ENCODE data around the gene LONP2. TPM values are rescaled to one million over a fixed set of nuclear protein-coding genes. Genes with fewer than 3 reads are reported as not detected.

LONP2 gene
- total RNA-seq, 2 experiments from 2014 or later: 77.2 to 81.0 TPM

DNA sequence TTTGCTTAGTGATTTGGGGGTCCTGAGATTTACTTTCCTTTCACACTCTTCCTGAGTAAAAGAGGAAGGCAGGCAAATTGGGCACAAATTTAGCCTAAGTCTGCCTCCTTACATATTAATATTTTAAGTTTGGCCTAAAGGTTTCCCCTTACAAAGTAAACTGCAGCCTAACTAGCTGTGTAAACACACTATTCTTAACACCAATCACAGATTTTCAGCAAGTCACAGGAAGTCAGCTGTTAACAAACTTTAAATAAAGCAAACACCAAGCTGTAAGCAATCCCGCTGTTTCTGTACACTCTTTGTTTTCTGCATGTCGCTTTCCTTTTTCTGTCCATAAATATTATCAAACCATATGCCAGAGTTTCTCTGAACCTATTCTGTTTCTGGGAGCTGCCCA, 48.4 kb downstream of the LONP2 start:
- TF ChIP-seq, protein P1, sequence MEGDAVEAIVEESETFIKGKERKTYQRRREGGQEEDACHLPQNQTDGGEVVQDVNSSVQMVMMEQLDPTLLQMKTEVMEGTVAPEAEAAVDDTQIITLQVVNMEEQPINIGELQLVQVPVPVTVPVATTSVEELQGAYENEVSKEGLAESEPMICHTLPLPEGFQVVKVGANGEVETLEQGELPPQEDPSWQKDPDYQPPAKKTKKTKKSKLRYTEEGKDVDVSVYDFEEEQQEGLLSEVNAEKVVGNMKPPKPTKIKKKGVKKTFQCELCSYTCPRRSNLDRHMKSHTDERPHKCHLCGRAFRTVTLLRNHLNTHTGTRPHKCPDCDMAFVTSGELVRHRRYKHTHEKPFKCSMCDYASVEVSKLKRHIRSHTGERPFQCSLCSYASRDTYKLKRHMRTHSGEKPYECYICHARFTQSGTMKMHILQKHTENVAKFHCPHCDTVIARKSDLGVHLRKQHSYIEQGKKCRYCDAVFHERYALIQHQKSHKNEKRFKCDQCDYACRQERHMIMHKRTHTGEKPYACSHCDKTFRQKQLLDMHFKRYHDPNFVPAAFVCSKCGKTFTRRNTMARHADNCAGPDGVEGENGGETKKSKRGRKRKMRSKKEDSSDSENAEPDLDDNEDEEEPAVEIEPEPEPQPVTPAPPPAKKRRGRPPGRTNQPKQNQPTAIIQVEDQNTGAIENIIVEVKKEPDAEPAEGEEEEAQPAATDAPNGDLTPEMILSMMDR (IDR thresholded peaks at IDR 0.05): no peak
- H3K27ac Mint-ChIP-seq: no peak overlapping the region
- H3K4me1 ChIP-seq (ENCODE audit: insufficient read depth, low read length): no peaks in the 10 kb centered on the region
- no peak overlapping the region for H3K4me3 Mint-ChIP-seq
- no peaks in the 10 kb centered on the region for H3K27me3 ChIP-seq (ENCODE audit: control insufficient read depth in 1 of 2, insufficient read depth in 2 of 2, low read length in 2 of 2)
- H3K4me3 ChIP-seq (ENCODE audit: low read length): no peak overlapping the region
- CTCF ChIA-PET: interaction anchor here (1.4 kb wide), 1 partner anchor 338 kb away, joined by 3 read pairs; no protein-coding TSS in a partner anchor
- H3K9me3 Mint-ChIP-seq: no peaks in the 10 kb centered on the region
- peaks cover 91% of the 10 kb centered on the region for H3K36me3 Mint-ChIP-seq (ENCODE audit: low read depth)
- peaks cover 12% of the 10 kb centered on the region for H3K4me1 Mint-ChIP-seq (ENCODE audit: low read depth)
- DNase-seq (no peak), ATAC-seq (ENCODE audit: poor library complexity) (no peak)
- H3K36me3 ChIP-seq (ENCODE audit: insufficient read depth, low read length): peaks cover 52% of the 10 kb centered on the region
- no peak overlapping the region for H3K27ac ChIP-seq (ENCODE audit: low read depth in 1 of 2, low read length in 2 of 2)
- POLR2A ChIA-PET: interaction anchor here (0.7 kb wide), 1 partner anchor 26 kb away, joined by 6 read pairs; no protein-coding TSS in a partner anchor
- intact Hi-C loops (cut with DNase I, micrococcal nuclease): no loop called here
- no peaks in the 10 kb centered on the region for H3K9me3 ChIP-seq (ENCODE audit: control insufficient read depth in 1 of 2, insufficient read depth in 1 of 2, low read length in 2 of 2)
- no peaks in the 10 kb centered on the region for H3K27me3 Mint-ChIP-seq

DNA sequence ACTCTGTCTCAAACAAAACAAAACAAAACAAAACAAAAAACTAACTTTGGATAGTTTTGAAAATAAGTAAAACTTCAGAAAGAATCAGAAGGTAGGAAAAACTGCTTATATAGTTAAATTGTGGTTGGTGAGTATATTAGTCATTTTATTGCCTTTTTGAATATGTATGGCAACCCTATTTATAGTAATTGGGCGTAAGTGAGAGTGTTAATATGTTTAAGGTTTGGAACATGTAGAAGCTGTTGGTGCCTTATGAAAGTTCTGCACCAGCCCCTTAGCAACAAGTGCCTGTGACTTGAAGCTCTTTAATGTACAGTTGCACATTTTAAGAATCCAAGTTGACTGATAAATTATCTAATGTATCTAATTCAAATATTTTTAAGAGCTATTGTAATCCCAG, 50.6 kb downstream of the LONP2 start:
- no peak for DNase-seq
- Histone ChIP-seq H3K36me3 (ENCODE audit: insufficient read depth, low read length) (peaks cover 55% of the 10 kb centered on the region), H3K4me1 (ENCODE audit: insufficient read depth, low read length) (no peaks in the 10 kb centered on the region), H3K9me3 (ENCODE audit: control insufficient read depth in 1 of 2, insufficient read depth in 1 of 2, low read length in 2 of 2) (no peaks in the 10 kb centered on the region), H3K27ac (ENCODE audit: low read depth in 1 of 2, low read length in 2 of 2) (no peak overlapping the region), H3K27me3 (ENCODE audit: control insufficient read depth in 1 of 2, insufficient read depth in 2 of 2, low read length in 2 of 2) (no peaks in the 10 kb centered on the region), H3K4me3 (ENCODE audit: low read length) (no peak overlapping the region)
- no peak overlapping the region for H3K4me3 Mint-ChIP-seq
- no peaks in the 10 kb centered on the region for H3K27me3 Mint-ChIP-seq
- H3K27ac Mint-ChIP-seq: no peak overlapping the region
- ChIA-PET CTCF (no interaction called here), POLR2A (no interaction called here)
- ATAC-seq (ENCODE audit: poor library complexity): no peak
- H3K9me3 Mint-ChIP-seq: no peaks in the 10 kb centered on the region
- TF ChIP-seq, protein P1 (IDR thresholded peaks at IDR 0.05): no peak
- peaks cover 90% of the 10 kb centered on the region for H3K36me3 Mint-ChIP-seq (ENCODE audit: low read depth)
- H3K4me1 Mint-ChIP-seq (ENCODE audit: low read depth): peaks cover 12% of the 10 kb centered on the region
- intact Hi-C loops (cut with DNase I, micrococcal nuclease): no loop called here

DNA sequence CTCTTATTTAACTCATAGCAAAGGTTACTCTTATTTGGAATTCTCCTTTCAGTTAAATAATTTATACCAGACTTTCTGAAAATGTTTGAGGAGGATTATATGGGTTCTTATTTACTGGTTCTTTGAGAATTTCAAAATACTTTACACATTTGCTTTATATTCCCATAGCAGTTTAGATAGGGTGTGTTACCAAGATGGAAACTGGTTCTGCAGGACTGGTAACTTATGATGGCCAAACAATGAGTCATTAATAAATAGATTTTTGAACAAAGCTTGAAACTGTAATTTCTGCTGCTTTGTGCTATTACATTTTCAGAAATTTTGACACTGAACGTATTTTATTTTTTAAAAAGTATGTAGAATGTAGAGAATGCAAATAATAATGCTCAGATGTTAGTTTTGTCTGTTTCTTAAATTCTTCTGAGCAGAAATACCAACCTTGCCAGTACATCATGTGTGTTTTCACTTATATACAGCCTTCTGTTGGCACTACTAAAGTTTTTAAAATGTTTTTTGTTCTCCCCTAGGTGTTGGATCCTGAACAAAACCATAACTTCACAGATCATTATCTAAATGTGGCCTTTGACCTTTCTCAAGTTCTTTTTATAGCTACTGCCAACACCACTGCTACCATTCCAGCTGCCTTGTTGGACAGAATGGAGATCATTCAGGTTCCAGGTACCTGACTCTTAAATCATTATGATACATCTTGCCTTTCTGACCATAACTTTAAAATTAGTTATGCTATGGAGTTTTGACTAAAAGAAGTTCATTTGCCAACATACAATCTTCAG, 51.6 kb downstream of the LONP2 start:
- Mint-ChIP-seq H3K4me1 (ENCODE audit: low read depth) (peaks cover 10% of the 10 kb centered on the region), H3K9me3 (no peaks in the 10 kb centered on the region), H3K4me3 (no peak overlapping the region), H3K36me3 (ENCODE audit: low read depth) (peaks cover 90% of the 10 kb centered on the region), H3K27me3 (no peaks in the 10 kb centered on the region), H3K27ac (no peak overlapping the region)
- intact Hi-C loops (cut with DNase I, micrococcal nuclease): no loop called here
- no peak overlapping the region for H3K27ac ChIP-seq (ENCODE audit: low read depth in 1 of 2, low read length in 2 of 2)
- H3K36me3 ChIP-seq (ENCODE audit: insufficient read depth, low read length): peaks cover 55% of the 10 kb centered on the region
- no peaks in the 10 kb centered on the region for H3K4me1 ChIP-seq (ENCODE audit: insufficient read depth, low read length)
- TF ChIP-seq, protein P1 (IDR thresholded peaks at IDR 0.05): no peak
- ChIA-PET CTCF (no interaction called here), POLR2A (no interaction called here)
- no peak overlapping the region for H3K4me3 ChIP-seq (ENCODE audit: low read length)
- H3K27me3 ChIP-seq (ENCODE audit: control insufficient read depth in 1 of 2, insufficient read depth in 2 of 2, low read length in 2 of 2): no peaks in the 10 kb centered on the region
- DNase-seq (no peak), ATAC-seq (ENCODE audit: poor library complexity) (no peak)
- no peaks in the 10 kb centered on the region for H3K9me3 ChIP-seq (ENCODE audit: control insufficient read depth in 1 of 2, insufficient read depth in 1 of 2, low read length in 2 of 2)
